ENCODE measurements around the gene STK11IP. TPM values are rescaled to one million over a fixed set of nuclear protein-coding genes. Genes with fewer than 3 reads are reported as not detected.

The STK11IP gene
- total RNA-seq, 2 donors from 2014 or later, result 25.4 to 42.7 TPM

DNA sequence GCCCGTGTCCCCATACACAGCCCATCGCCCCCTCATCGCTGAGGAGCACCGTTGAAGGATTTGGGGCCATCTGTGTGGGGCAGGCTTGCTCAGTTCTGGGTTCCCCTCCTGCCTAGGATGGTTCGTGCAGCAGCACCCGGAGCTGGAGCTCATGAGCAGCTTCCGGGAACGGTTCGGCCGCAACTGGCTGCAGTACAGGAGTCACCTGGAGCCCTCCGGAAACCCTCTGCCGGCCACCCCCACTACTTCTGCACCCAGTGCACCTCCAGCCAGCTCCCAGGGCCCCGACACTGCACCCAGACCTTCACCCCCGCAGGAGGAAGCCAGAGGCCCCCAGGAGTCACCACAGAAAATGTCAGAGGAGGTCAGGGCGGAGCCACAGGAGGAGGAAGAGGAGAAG is 10.3 kb downstream of the STK11IP start:
- Histone ChIP-seq H3K4me3 (no peak overlapping the region), H3K9ac (ENCODE audit: low read depth in 2 of 2, low read length in 2 of 2) (no peak overlapping the region), H3K36me3 (peaks cover 6% of the 10 kb centered on the region), H3K9me3 (no peaks in the 10 kb centered on the region), H3K4me1 (no peaks in the 10 kb centered on the region), H3K27ac (no peak overlapping the region), H3K27me3 (no peaks in the 10 kb centered on the region)
- no peak for DNase-seq
- intact Hi-C loops (cut with DNase I), result no loop called here
- TF ChIP-seq, protein P1, sequence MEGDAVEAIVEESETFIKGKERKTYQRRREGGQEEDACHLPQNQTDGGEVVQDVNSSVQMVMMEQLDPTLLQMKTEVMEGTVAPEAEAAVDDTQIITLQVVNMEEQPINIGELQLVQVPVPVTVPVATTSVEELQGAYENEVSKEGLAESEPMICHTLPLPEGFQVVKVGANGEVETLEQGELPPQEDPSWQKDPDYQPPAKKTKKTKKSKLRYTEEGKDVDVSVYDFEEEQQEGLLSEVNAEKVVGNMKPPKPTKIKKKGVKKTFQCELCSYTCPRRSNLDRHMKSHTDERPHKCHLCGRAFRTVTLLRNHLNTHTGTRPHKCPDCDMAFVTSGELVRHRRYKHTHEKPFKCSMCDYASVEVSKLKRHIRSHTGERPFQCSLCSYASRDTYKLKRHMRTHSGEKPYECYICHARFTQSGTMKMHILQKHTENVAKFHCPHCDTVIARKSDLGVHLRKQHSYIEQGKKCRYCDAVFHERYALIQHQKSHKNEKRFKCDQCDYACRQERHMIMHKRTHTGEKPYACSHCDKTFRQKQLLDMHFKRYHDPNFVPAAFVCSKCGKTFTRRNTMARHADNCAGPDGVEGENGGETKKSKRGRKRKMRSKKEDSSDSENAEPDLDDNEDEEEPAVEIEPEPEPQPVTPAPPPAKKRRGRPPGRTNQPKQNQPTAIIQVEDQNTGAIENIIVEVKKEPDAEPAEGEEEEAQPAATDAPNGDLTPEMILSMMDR (IDR thresholded peaks at IDR 0.05), result no peak

DNA sequence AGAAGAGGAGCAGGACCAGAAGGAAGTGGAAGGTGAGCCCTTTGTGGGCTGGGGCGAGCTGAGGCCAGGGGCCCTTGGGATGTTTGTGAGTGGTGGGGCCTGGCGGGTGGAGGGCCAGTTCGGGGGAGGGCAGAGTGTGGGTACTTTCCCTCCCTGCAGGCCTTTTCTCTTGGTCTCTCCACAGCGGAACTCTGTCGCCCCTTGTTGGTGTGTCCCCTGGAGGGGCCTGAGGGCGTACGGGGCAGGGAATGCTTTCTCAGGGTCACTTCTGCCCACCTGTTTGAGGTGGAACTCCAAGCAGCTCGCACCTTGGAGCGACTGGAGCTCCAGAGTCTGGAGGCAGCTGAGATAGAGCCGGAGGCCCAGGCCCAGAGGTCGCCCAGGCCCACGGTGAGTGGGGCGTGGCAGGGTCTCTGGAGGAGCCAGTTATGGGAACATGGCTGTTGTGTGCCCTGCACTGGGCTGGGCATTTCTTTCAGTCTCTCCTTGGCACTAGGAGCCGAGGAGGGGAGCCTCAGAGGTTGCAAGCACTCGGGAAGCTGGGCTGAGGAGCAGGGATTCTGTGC is 10.8 kb downstream of the STK11IP start:
- H3K4me1 ChIP-seq, result no peaks in the 10 kb centered on the region
- no peaks in the 10 kb centered on the region for H3K9me3 ChIP-seq
- H3K9ac ChIP-seq (ENCODE audit: low read depth in 2 of 2, low read length in 2 of 2), result no peak overlapping the region
- TF ChIP-seq, protein P1 (IDR thresholded peaks at IDR 0.05), result no peak
- peaks cover 6% of the 10 kb centered on the region for H3K36me3 ChIP-seq
- intact Hi-C loops (cut with DNase I), result no loop called here
- no peak overlapping the region for H3K4me3 ChIP-seq
- no peaks in the 10 kb centered on the region for H3K27me3 ChIP-seq
- H3K27ac ChIP-seq, result no peak overlapping the region
- no peak for DNase-seq

DNA sequence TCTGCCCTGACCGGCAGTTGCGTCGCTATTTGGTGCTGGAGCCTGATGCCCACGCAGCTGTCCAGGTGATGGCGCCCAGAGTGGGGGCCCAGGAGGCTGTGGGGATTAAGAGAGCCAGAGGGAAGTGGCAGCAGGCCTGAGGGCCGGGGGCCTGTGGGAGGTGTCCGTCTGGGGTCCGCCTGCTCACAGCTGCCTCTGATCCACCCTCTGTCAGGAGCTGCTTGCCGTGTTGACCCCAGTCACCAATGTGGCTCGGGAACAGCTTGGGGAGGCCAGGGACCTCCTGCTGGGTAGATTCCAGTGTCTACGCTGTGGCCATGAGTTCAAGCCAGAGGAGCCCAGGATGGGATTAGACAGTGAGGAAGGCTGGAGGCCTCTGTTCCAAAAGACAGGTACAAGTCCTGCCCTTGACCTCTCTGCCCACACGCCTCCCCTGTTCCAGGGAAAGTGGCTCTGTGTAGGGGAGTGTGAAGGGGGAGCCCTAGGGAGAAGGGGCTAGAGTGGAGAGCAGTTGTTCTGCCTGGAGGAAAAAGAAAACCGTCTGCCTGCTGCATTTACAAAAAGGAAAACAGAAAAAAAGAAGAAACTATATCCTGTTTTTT is 11.6 kb downstream of the STK11IP start:
- H3K27ac ChIP-seq, result no peak overlapping the region
- DNase-seq, result no peak
- intact Hi-C loops (cut with DNase I), result no loop called here

DNA sequence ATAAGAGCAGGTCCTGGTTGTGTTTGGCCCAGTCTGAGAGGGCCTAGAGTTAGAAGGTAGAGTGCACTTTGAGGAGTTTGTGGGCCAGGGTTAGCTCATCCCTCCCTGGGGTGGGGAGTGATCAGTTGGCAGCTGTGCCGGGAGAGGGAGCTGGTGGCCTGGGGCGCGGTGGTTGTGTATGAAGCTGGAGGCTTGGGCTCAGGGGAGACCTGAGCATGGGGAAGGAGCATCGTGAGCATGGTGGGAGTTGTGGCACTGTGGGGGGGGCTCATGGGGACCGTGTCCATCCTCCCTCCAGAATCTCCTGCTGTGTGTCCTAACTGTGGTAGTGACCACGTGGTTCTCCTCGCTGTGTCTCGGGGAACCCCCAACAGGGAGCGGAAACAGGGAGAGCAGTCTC is 13.6 kb downstream of the STK11IP start:
- Histone ChIP-seq H3K4me3 (no peak overlapping the region), H3K9ac (ENCODE audit: low read depth in 2 of 2, low read length in 2 of 2) (no peak overlapping the region), H3K9me3 (no peaks in the 10 kb centered on the region), H3K36me3 (no peaks in the 10 kb centered on the region), H3K27ac (no peak overlapping the region), H3K27me3 (no peaks in the 10 kb centered on the region), H3K4me1 (no peaks in the 10 kb centered on the region)
- TF ChIP-seq, protein P1 (IDR thresholded peaks at IDR 0.05), result no peak
- intact Hi-C loops (cut with DNase I), result no loop called here
- DNase-seq, result no peak

More for the DNA sequence above, 11.6 kb downstream of the STK11IP start:
- Histone ChIP-seq H3K9me3 (no peaks in the 10 kb centered on the region), H3K4me3 (no peak overlapping the region), H3K27me3 (no peaks in the 10 kb centered on the region), H3K4me1 (no peaks in the 10 kb centered on the region), H3K36me3 (peaks cover 6% of the 10 kb centered on the region), H3K9ac (ENCODE audit: low read depth in 2 of 2, low read length in 2 of 2) (no peak overlapping the region)
- TF ChIP-seq, protein P1 (IDR thresholded peaks at IDR 0.05), result no peak

DNA sequence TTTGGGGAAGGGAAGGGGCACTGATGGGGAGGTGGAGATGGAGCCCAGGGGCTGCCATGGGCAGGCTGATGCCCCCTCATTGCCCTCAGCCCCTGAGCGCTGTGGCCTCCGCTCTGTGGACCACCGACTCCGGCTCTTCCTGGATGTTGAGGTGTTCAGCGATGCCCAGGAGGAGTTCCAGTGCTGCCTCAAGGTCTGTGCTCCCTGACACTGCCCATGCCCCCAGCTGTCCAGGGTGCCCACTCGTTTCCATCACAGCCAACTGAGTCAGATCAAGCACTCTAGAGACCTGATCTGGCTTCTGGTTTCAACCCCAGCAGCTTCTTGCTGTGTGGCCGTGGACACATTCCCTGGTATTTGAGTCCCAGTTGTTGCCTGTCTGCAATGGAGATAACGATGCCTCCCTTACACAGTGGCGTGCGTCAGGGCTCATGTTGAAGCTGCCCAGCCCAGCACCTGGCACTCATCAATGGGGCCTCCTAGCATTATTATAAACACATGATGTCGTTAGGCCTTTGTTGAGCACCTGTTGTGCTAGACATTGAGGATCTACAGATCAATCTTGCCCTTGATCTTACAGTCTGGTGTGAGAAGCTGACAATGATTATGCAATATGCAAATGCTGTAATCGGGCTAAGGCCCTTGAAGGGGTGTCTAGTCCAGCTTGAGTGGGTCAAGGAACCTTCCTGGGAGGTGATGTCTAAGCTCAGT is 14.4 kb downstream of the STK11IP start:
- no peak overlapping the region for H3K27ac ChIP-seq
- no peaks in the 10 kb centered on the region for H3K4me1 ChIP-seq
- H3K4me3 ChIP-seq, result no peak overlapping the region
- no peak overlapping the region for H3K9ac ChIP-seq (ENCODE audit: low read depth in 2 of 2, low read length in 2 of 2)
- intact Hi-C loops (cut with DNase I), result no loop called here
- H3K9me3 ChIP-seq, result no peaks in the 10 kb centered on the region
- no peaks in the 10 kb centered on the region for H3K36me3 ChIP-seq
- H3K27me3 ChIP-seq, result no peaks in the 10 kb centered on the region
- DNase-seq, result no peak
- TF ChIP-seq, protein P1 (IDR thresholded peaks at IDR 0.05), result no peak

All from colonic mucosa (tissue), 4 donors.